Endothelial cell of umbilical vein (primary cell): Measurements from ENCODE around the gene PSENEN. TPM values are rescaled to one million over a fixed set of nuclear protein-coding genes. Genes with fewer than 3 reads are reported as not detected.

Experiments used
- BruUV-seq: library from RNA; stranded (reverse); fragments of 400-500 nt; replicated peaks from 2 replicates; lab custom pipeline; 2021; lab: Mats Ljungman, UMichigan
- CTCF ChIA-PET: fragments of 300-600, 350-600 bp; sonication (Branson Sonifier 250); formaldehyde crosslinking; loops from one replicate; lab custom pipeline; 2021; ENCODE audit warnings: antibody characterized with exemption, inconsistent platforms; lab: Charles Lee
- POLR2A ChIA-PET: fragments of 300-600, 350-600 bp; sonication (Branson Sonifier 250); formaldehyde crosslinking; loops from one replicate; lab custom pipeline; 2021; ENCODE audit warnings: antibody characterized with exemption, inconsistent platforms; lab: Charles Lee
- DNase-seq: peaks from one replicate; pipeline ENCODE4 v3.0.0-alpha.2; 2011; ENCODE audit warnings: low read depth, low spot score
- FAIRE-seq: peaks from 2 replicates; lab custom pipeline; 2011; peaks lifted over from hg19 to GRCh38; lab: Jason Lieb, UNC
- H2AFZ ChIP-seq: 2 replicates; pipeline ENCODE4 v1.6.0; 2012; ENCODE audit warnings: low read depth, low read length, control low read depth, inconsistent platforms
- H3K27ac ChIP-seq: 2 replicates; pipeline ENCODE4 v1.5.1; 2011; ENCODE audit warnings: low read depth, mild to moderate bottlenecking, control low read depth, low read length, moderate library complexity; ENCODE audit not compliant: insufficient read depth
- H3K27me3 ChIP-seq, 2 experiments: 2 replicates each; pipeline versions ENCODE4 v1.6.0 to v1.6.1; 2011; ENCODE audit warnings: low read length in 2 of 2, mixed read lengths in 1 of 2; ENCODE audit not compliant: control insufficient read depth in 2 of 2, insufficient read depth in 2 of 2
- H3K36me3 ChIP-seq, 2 experiments: 2 replicates in 1 of 2; 3 replicates in 1 of 2; pipeline ENCODE4 v1.5.1; 2011; ENCODE audit warnings: low read length in 2 of 2, mild to moderate bottlenecking in 1 of 2, moderate library complexity in 1 of 2; ENCODE audit not compliant: control insufficient read depth in 2 of 2, insufficient read depth in 2 of 2; ENCODE audit errors: extremely low read depth in 1 of 2
- H3K4me1 ChIP-seq: 3 replicates; pipeline ENCODE4 v1.5.1; 2011; ENCODE audit warnings: mild to moderate bottlenecking, low read length; ENCODE audit not compliant: control insufficient read depth, insufficient read depth; ENCODE audit errors: extremely low read depth
- H3K4me2 ChIP-seq: 2 replicates; pipeline ENCODE4 v1.6.1; 2011; ENCODE audit warnings: low read length, control low read depth, mixed read lengths; ENCODE audit not compliant: insufficient read depth
- H3K4me3 ChIP-seq, 3 experiments: fragments of 200-600 bp in 1 of 3; sonication (generic), shearing (Covaris generic) in 1 of 3; replicated peaks in 1 of 3; 2 replicates each; pipeline ENCODE4 v1.5.1; 2011 to 2016; ENCODE audit warnings: control low read depth in 3 of 3, low read length in 3 of 3, mild to moderate bottlenecking in 2 of 3, inconsistent platforms in 1 of 3, low read depth in 1 of 3, moderate library complexity in 1 of 3; ENCODE audit not compliant: insufficient read depth in 1 of 3
- H3K79me2 ChIP-seq: 2 replicates; pipeline ENCODE4 v1.6.0; 2012; ENCODE audit warnings: low read length, inconsistent platforms; ENCODE audit not compliant: control insufficient read depth, insufficient read depth
- H3K9ac ChIP-seq: replicated peaks from 2 replicates; pipeline ENCODE3; 2011; ENCODE audit warnings: low read length, control low read depth; ENCODE audit not compliant: insufficient read depth; ENCODE audit errors: extremely low read depth
- H3K9me1 ChIP-seq: replicated peaks from 3 replicates; pipeline ENCODE4 v1.6.0; 2011; ENCODE audit warnings: mild to moderate bottlenecking, low read length; ENCODE audit not compliant: control insufficient read depth, insufficient read depth; ENCODE audit errors: extremely low read depth
- H3K9me3 ChIP-seq: replicated peaks from 2 replicates; pipeline ENCODE4 v1.5.1; 2012; ENCODE audit warnings: low read length, inconsistent platforms; ENCODE audit not compliant: control insufficient read depth, insufficient read depth
- H4K20me1 ChIP-seq: replicated peaks from 2 replicates; pipeline ENCODE3; 2011; ENCODE audit warnings: mild to moderate bottlenecking, low read length; ENCODE audit not compliant: control insufficient read depth, insufficient read depth; ENCODE audit errors: extremely low read depth
- CTCF ChIP-seq, 2 donors: IDR thresholded peaks; 1 replicate in 1 of 2; 2 replicates in 1 of 2; pipeline ENCODE4 v1.5.1; 2011; ENCODE audit warnings: low read length in 2 of 2, mild to moderate bottlenecking in 2 of 2, moderate library complexity in 2 of 2, control low read depth in 1 of 2, inconsistent platforms in 1 of 2, low read depth in 1 of 2; ENCODE audit not compliant: insufficient read depth in 1 of 2; ENCODE audit errors: extremely low read depth in 1 of 2
- EZH2 ChIP-seq: IDR thresholded peaks from 2 replicates; pipeline ENCODE4 v1.6.1; 2012; ENCODE audit warnings: borderline replicate concordance, low read depth, mild to moderate bottlenecking, moderate library complexity, low read length, inconsistent platforms; ENCODE audit not compliant: severe bottlenecking
- FOS ChIP-seq: IDR thresholded peaks from 2 replicates; pipeline ENCODE4 v1.6.1; 2011; ENCODE audit warnings: mild to moderate bottlenecking, low read length, moderate library complexity, borderline replicate concordance; ENCODE audit not compliant: insufficient read depth
- GATA2 ChIP-seq: IDR thresholded peaks from 2 replicates; pipeline ENCODE4 v1.7.0; 2011; ENCODE audit warnings: low read depth, mild to moderate bottlenecking, moderate library complexity, mixed read lengths, low read length; ENCODE audit not compliant: insufficient read length, insufficient read depth
- JUN ChIP-seq: IDR thresholded peaks from 2 replicates; pipeline ENCODE4 v1.6.1; 2011; ENCODE audit warnings: borderline replicate concordance, low read depth; ENCODE audit not compliant: insufficient read length, insufficient read depth
- MAX ChIP-seq: IDR thresholded peaks from 2 replicates; pipeline ENCODE4 v1.6.1; 2011; ENCODE audit not compliant: insufficient read depth, insufficient read length
- MYC ChIP-seq: IDR thresholded peaks from one replicate; pipeline ENCODE4 v1.6.1; 2011; ENCODE audit warnings: mild to moderate bottlenecking, low read depth, low read length
- POLR2A ChIP-seq: IDR thresholded peaks from 2 replicates; pipeline ENCODE4 v1.6.1; 2012; ENCODE audit warnings: low read depth, mild to moderate bottlenecking, control low read depth, low read length
- POLR2AphosphoS5 ChIP-seq: IDR thresholded peaks from 2 replicates; pipeline ENCODE4 v1.6.1; 2012; ENCODE audit warnings: low read depth, mild to moderate bottlenecking, control low read depth, low read length, moderate library complexity; ENCODE audit not compliant: insufficient read depth
- dilution Hi-C: fragments of 300-500 bp; cut with MboI; formaldehyde crosslinking; loops from one replicate; pipeline ENCODE4 v1.15.0; 2019; ENCODE audit warnings: low sequenced_read_pairs; ENCODE audit not compliant: extremely low pct_ligation_motif_present
- intact Hi-C: fragments of 100-400 bp; cut with micrococcal nuclease; formaldehyde crosslinking; loops from one replicate; pipeline ENCODE4 v1.10.0; 2022
- polyA plus RNA-seq, 4 experiments: library from polyadenylated mRNA; depleted of rRNA in 3 of 4; stranded (reverse) in 3 of 4; unstranded in 1 of 4; fragments of >200 nt; gene quantifications; 2 replicates each; pipeline versions ENCODE4 v1.2.1 to v1.2.3, GENCODE V29; 2011 to 2012; ENCODE audit warnings: missing spikeins in 1 of 4
- total RNA-seq: library from RNA; stranded (reverse); gene quantifications from 2 replicates; pipeline ENCODE4 v1.2.3, GENCODE V29; 2021

The PSENEN gene
- total and polyA plus RNA-seq, 2 donors (not counting 3 experiments of a cell fraction or from before 2014, with no cell fraction given) = 60.0 to 70.1 TPM

- no TSS peak for BruUV-seq
- DNase-seq (no peak), FAIRE-seq (no peak)
- H3K9ac ChIP-seq = no peak overlapping the region
- no peaks in the 10 kb centered on the region for H3K4me1 ChIP-seq
- no peak overlapping the region for H3K4me2 ChIP-seq
- H3K4me3 ChIP-seq = no peak overlapping the region
- ChIA-PET CTCF (no interaction called here), POLR2A (no interaction called here)
- no peak for TF ChIP-seq POLR2AphosphoS5
- no peak for TF ChIP-seq POLR2A
- TF ChIP-seq MAX = no peak
- no peak for TF ChIP-seq MYC
- TF ChIP-seq EZH2 = no peak
- no peak for TF ChIP-seq JUN
- no peak for TF ChIP-seq FOS
- TF ChIP-seq CTCF (IDR thresholded peaks at IDR 0.05; ENCODE audit: extremely low read depth in 1 of 2, insufficient read depth in 1 of 2, low read depth in 1 of 2, low read length in 2 of 2) = no peak
- TF ChIP-seq GATA2 = no peak
- H3K36me3 ChIP-seq = peaks cover 0 to 2% of the 10 kb centered on the region in 2 experiments
- no peaks in the 10 kb centered on the region for H3K27me3 ChIP-seq
- no peak overlapping the region for H2AFZ ChIP-seq
- no peaks in the 10 kb centered on the region for H3K9me1 ChIP-seq
- dilution Hi-C loops = no loop called here
- no peaks in the 10 kb centered on the region for H4K20me1 ChIP-seq
- no peaks in the 10 kb centered on the region for H3K79me2 ChIP-seq
- H3K27ac ChIP-seq = no peak overlapping the region
- no peaks in the 10 kb centered on the region for H3K9me3 ChIP-seq
- intact Hi-C loops = no loop called here
These were observed 41.9 kb downstream of the PSENEN start for GRCh38 chr19:35787227-35787799.
